Mammary epithelial cell (primary cell): ENCODE results near the gene ZNF680.
"Not testable (repeated sequence)": the region's sequence is repeated elsewhere in the genome, so short reads cannot be mapped to it uniquely, and the experiment has no call there.

Experiments
- CTCF ChIP-seq, 2 donors: IDR thresholded peaks in 1 of 2; conservative IDR thresholded peaks in 1 of 2; 2 replicates each; pipeline ENCODE4 v1.5.1; 2011 to 2012; ENCODE audit warnings: inconsistent platforms in 2 of 2, low read length in 2 of 2, mild to moderate bottlenecking in 2 of 2, control low read depth in 1 of 2, low read depth in 1 of 2; ENCODE audit not compliant: insufficient read depth in 1 of 2; ENCODE audit errors: extremely low read depth in 1 of 2
- EZH2 ChIP-seq: IDR thresholded peaks from 2 replicates; pipeline ENCODE4 v1.6.1; 2012; ENCODE audit warnings: low read length, inconsistent platforms, borderline replicate concordance

GRCh38 chr7:64570284-64570605 lies 7.4 kb upstream of the ZNF680 start:
- not testable (repeated sequence) for TF ChIP-seq CTCF (conservative IDR thresholded peaks at IDR 0.05 in 1 of 2, IDR thresholded peaks at IDR 0.05 in 1 of 2; ENCODE audit: extremely low read depth in 1 of 2, insufficient read depth in 1 of 2, low read depth in 1 of 2, low read length in 2 of 2); EZH2
